ENCODE results near the gene PCNX3. TPM values are rescaled to one million over a fixed set of nuclear protein-coding genes. Genes with fewer than 3 reads are reported as not detected.

The PCNX3 gene
- polyA plus RNA-seq, 1 donor (not counting 4 experiments of a cell fraction or from before 2014, with no cell fraction given), result 6.1 TPM

GRCh38 chr11:65574811-65575567, 40.6 kb upstream of the PCNX3 start:
- DNase-seq (ENCODE audit: low read depth, low spot score) (no peak), FAIRE-seq (no peak)
- Histone ChIP-seq H3K9me3 (ENCODE audit: control insufficient read depth, low read depth, low read length) (no peaks in the 10 kb centered on the region), H3K36me3 (ENCODE audit: control insufficient read depth in 2 of 2, extremely low read depth in 1 of 2, insufficient read depth in 2 of 2, low read length in 2 of 2) (peaks cover under 1 to 4% of the 10 kb centered on the region in 2 experiments), H3K9me1 (ENCODE audit: control insufficient read depth, extremely low read depth, insufficient read depth, low read length) (no peaks in the 10 kb centered on the region), H3K4me2 (ENCODE audit: control insufficient read depth, extremely low read depth, insufficient read depth, low read depth, low read length) (peak overlapping the region; percentile 63), H3K27ac (ENCODE audit: control insufficient read depth, insufficient read depth, low read length) (peak overlapping the region; percentile 47), H3K4me3 (ENCODE audit: control insufficient read depth in 2 of 3, extremely low read depth in 1 of 3, insufficient read depth in 2 of 3, low read depth in 1 of 3, low read length in 3 of 3) (peak overlapping the region; percentile 21 to 61 (median 32)), H3K9ac (ENCODE audit: control insufficient read depth, extremely low read depth, insufficient read depth, low read length) (peak overlapping the region; percentile 43), H2AFZ (ENCODE audit: control insufficient read depth, low read length) (no peak overlapping the region), H3K27me3 (ENCODE audit: control insufficient read depth, extremely low read depth, insufficient read depth, low read length) (no peaks in the 10 kb centered on the region), H4K20me1 (ENCODE audit: control insufficient read depth, extremely low read depth, insufficient read depth, low read length) (peaks cover 8% of the 10 kb centered on the region), H3K79me2 (ENCODE audit: control insufficient read depth, insufficient read depth, low read length) (peaks cover 23% of the 10 kb centered on the region), H3K4me1 (ENCODE audit: control insufficient read depth, extremely low read depth, insufficient read depth, low read length) (peaks cover 55% of the 10 kb centered on the region)
- dilution Hi-C loops (cut with MboI; ENCODE audit: extremely low pct_ligation_motif_present, low sequenced_read_pairs), result no loop called here
- no peak for TF ChIP-seq CTCF (optimal IDR thresholded peaks at IDR 0.05 in 1 of 3, IDR thresholded peaks at IDR 0.05 in 1 of 3, conservative IDR thresholded peaks at IDR 0.05 in 1 of 3; ENCODE audit: extremely low read depth in 1 of 3, insufficient read depth in 2 of 3, low read length in 3 of 3)
- no peak for TF ChIP-seq EZH2 (IDR thresholded peaks at IDR 0.05; ENCODE audit: low read length)

GRCh38 chr11:65575568-65576231, 39.9 kb upstream of the PCNX3 start, which contains the start of gene EHBP1L1:
Gene EHBP1L1 (plus strand): TSS chr11:65576053. CDS start chr11:65576303, 250 bp downstream.
- peak within 1 kb of the TSS; percentile 56 for H3K9ac ChIP-seq (ENCODE audit: control insufficient read depth, extremely low read depth, insufficient read depth, low read length)
- dilution Hi-C loops (cut with MboI; ENCODE audit: extremely low pct_ligation_motif_present, low sequenced_read_pairs), result no loop called here
- no peaks in the 10 kb centered on the region for H3K9me1 ChIP-seq (ENCODE audit: control insufficient read depth, extremely low read depth, insufficient read depth, low read length)
- H3K4me1 ChIP-seq (ENCODE audit: control insufficient read depth, extremely low read depth, insufficient read depth, low read length), result peaks cover 55% of the 10 kb centered on the region
- peak within 1 kb of the TSS; percentile 70 for H3K27ac ChIP-seq (ENCODE audit: control insufficient read depth, insufficient read depth, low read length)
- H2AFZ ChIP-seq (ENCODE audit: control insufficient read depth, low read length), result no peak within 1 kb of the TSS
- no peak for FAIRE-seq
- no peak for TF ChIP-seq CTCF (optimal IDR thresholded peaks at IDR 0.05 in 1 of 3, IDR thresholded peaks at IDR 0.05 in 1 of 3, conservative IDR thresholded peaks at IDR 0.05 in 1 of 3; ENCODE audit: extremely low read depth in 1 of 3, insufficient read depth in 2 of 3, low read length in 3 of 3)
- no peak for TF ChIP-seq EZH2 (IDR thresholded peaks at IDR 0.05; ENCODE audit: low read length)
- H3K9me3 ChIP-seq (ENCODE audit: control insufficient read depth, low read depth, low read length), result no peaks in the 10 kb centered on the region
- H3K79me2 ChIP-seq (ENCODE audit: control insufficient read depth, insufficient read depth, low read length), result peaks cover 18% of the 10 kb centered on the region
- peaks cover 6 to 7% of the 10 kb centered on the region in 2 experiments for H3K36me3 ChIP-seq (ENCODE audit: control insufficient read depth in 2 of 2, extremely low read depth in 1 of 2, insufficient read depth in 2 of 2, low read length in 2 of 2)
- peak within 1 kb of the TSS; percentile 51 to 74 (median 71) for H3K4me3 ChIP-seq (ENCODE audit: control insufficient read depth in 2 of 3, extremely low read depth in 1 of 3, insufficient read depth in 2 of 3, low read depth in 1 of 3, low read length in 3 of 3)
- no peaks in the 10 kb centered on the region for H3K27me3 ChIP-seq (ENCODE audit: control insufficient read depth, extremely low read depth, insufficient read depth, low read length)
- peak within 1 kb of the TSS; percentile 64 for H3K4me2 ChIP-seq (ENCODE audit: control insufficient read depth, extremely low read depth, insufficient read depth, low read depth, low read length)
- no peak for DNase-seq (ENCODE audit: low read depth, low spot score)
- peaks cover 8% of the 10 kb centered on the region for H4K20me1 ChIP-seq (ENCODE audit: control insufficient read depth, extremely low read depth, insufficient read depth, low read length)
